Ecto neural progenitor cell (in vitro differentiated cells): Measurements from ENCODE around the gene APOBEC3G.
A peak's percentile ranks its signal among the peaks of the same experiment; 100 is the strongest.

Source experiments
- DNase-seq: peaks from one replicate; pipeline ENCODE4 v3.0.0-alpha.2; 2018; ENCODE audit warnings: low spot score

Gene APOBEC3G

GRCh38 chr22:39091126-39092081 is 14.3 kb downstream of the APOBEC3G start:
- no peak for DNase-seq

DNA sequence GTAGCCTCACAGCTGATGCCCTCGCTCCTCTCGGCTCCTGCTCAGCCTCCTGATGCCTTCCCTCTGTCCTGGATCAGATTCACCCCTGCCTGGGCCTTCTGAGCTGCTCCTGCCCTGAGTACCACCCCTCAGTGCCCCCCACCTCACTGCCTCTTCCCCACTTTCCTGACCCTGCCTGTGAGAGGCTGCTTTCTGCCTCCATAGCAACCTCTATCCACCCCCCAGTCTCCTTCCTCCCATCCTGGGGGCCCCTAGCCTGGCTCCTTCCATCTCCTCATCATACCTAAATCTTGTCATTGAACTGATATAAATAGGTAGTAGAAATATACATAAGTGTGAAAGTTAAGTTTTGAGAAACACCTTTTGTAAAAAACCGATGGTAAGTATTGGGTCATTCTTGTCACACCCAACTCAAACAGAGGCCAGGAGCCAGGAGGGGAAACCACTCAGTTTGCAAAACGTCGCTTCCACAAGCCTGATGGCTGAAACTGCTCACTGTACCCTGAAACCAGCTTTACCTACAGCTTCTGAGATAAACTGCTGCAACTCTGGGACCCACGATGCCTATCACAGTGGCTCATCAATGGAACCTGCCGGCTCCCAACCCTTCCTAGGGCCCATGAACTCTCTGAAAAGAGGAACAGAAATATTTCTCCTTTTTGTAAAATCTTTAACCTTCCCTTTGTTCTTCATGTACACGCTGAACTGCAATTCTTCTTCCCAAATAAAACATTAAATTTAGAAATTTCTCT is 15.2 kb downstream of the APOBEC3G start:
- no peak for DNase-seq

GRCh38 chr22:39094717-39095389 is 17.8 kb downstream of the APOBEC3G start:
- DNase-seq, result no peak

- DNase-seq, result no peak
Observed at GRCh38 chr22:39095971-39096370, 18.9 kb downstream of the APOBEC3G start.

GRCh38 chr22:39097098-39098020 is 20.3 kb downstream of the APOBEC3G start, which contains the start of gene APOBEC3H:
APOBEC3H (plus strand) TSS chr22:39097244; CDS start chr22:39100279, 3,035 bp downstream.
- DNase-seq, result no peak

DNA sequence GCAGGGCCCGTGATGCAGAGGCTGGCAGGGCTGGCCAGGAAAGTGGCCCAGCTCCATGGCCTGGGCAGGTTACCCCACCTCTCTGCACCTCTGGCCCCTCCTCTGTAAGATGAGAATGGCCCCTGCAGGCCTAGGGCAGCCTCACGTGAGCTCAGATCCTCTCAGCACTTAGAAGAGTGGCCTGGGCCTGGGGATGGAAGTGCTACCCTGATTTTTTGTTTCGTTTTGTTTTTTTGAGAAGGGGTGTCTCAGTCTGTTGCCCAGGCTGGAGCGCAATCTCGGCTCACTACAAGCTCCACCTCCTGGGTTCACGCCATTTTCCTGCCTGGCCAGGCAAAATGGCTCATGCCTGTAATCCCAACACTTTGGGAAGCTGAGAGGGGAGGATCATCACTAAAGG is 21.0 kb downstream of the APOBEC3G start:
- DNase-seq, result peak; percentile 63

GRCh38 chr22:39098576-39098975 is 21.5 kb downstream of the APOBEC3G start:
- no peak for DNase-seq

DNA sequence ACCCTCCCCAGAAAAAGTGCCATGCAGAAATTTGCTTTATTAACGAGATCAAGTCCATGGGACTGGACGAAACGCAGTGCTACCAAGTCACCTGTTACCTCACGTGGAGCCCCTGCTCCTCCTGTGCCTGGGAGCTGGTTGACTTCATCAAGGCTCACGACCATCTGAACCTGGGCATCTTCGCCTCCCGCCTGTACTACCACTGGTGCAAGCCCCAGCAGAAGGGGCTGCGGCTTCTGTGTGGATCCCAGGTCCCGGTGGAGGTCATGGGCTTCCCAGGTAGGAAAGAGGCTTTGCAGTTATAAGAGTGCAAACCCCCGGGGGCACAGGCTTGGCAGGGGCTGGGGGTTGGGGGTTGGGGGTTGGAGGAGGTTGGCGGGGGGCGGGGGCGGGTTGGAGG is 24.2 kb downstream of the APOBEC3G start:
- DNase-seq, result no peak

GRCh38 chr22:39103431-39103830 is 26.4 kb downstream of the APOBEC3G start:
- DNase-seq, result no peak

DNA sequence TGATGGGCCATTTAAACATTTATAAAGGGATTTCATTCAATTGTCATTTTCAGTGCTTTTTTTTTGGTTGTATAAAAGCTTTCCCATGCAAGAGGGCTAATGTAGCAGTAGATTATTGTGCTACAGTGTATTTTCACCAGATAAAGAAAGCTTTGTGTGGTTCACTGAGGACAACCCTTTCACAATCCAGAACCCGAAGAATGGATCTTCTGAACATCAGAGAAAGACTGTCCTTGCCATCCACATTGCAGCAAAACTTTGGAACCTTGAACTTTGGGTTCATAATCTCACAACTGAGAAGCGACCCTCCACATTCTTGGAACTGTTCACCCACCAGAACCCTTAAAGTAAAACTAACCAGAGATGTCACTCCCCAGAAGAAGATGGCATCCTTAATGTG is 29.3 kb downstream of the APOBEC3G start:
- DNase-seq, result no peak

GRCh38 chr22:39108487-39108886 is 31.4 kb downstream of the APOBEC3G start:
- no peak for DNase-seq

DNA sequence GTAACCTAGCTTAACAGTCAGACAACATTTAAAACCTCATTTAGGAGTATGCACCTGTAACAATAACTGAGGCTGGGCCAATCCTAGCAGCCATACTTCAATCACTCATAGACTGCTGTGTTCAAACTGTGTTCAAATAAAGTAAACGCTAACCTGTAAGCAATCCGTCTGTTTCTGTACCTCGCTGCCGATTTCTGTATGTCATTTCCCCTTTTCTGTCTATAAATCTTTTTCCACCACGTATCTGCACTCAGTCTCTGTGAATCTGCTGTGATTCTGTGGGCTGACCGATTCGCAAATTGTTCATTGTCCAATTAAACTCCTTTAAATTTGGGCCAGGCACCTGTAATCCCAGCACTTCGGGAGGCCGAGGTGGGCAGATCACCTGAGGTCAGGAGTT is 32.3 kb downstream of the APOBEC3G start:
- no peak for DNase-seq

DNA sequence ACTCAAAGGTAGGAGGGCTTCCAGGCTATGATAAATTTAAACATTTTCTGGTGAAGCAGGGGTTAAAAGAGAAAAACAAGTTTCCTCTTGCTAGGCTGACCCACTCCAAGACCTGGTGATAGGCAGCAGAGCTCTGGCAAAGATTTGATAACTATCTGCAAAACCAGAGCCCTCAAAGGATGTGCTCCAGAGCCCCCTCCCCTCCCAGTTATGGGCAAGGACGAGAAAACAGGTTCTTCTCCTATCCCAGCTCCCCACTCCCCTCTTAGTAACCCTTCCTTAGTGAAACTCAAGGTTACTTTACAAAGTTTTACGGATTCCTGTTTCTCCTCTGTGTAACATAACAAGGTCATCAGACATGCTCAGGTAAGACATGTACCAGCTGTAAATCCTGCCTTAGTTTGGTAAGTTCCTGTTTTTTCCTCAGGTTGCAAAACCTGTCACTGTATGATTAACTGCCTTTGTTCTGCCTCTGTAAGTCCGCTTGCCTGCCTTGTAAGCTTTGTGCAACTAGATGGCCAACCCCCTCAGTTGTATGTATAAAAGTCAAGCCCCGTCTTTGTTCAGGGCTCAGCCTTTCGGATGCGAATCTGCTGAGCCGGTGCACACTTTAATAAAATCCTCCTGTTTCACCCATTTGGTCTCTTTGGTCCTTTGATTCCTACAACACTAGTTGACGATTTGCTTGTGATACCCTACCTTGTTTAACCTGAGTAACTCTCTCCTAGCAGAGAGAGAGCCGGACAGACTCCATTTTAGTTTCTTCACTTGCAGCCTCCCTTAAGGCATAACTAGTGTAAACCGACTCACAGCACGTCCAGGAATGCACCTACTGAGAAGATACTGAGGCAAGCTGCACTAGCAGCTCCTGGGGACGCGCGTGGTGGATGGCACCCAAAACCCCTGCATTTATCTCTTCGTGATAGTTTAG is 33.8 kb downstream of the APOBEC3G start:
- DNase-seq, result no peak

DNA sequence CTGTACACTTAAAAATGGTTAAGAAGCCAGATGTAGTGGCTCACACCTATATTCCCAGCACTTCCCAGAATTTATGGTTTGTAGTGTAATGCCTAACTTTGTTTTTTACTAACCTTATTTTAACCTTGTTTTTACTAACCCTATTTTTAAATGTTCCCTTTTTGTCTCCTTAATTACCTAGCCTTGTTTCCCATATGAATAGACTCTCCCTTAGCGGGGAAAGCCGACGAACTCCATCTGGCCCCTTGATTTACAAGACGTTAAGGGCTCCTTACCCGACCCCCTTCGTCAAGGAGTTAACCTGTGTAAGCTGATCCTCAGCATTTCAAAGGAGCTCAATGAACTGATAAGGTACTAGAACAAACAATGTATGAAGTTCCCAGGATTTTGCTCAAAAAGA is 37.0 kb downstream of the APOBEC3G start:
- no peak for DNase-seq

- no peak for DNase-seq
Observed at GRCh38 chr22:39115570-39115969, 38.5 kb downstream of the APOBEC3G start.

GRCh38 chr22:39115977-39116621 is 39.0 kb downstream of the APOBEC3G start:
- no peak for DNase-seq

GRCh38 chr22:39117585-39118191 is 40.6 kb downstream of the APOBEC3G start:
- no peak for DNase-seq

GRCh38 chr22:39120983-39121382 is 43.9 kb downstream of the APOBEC3G start:
- no peak for DNase-seq

DNA sequence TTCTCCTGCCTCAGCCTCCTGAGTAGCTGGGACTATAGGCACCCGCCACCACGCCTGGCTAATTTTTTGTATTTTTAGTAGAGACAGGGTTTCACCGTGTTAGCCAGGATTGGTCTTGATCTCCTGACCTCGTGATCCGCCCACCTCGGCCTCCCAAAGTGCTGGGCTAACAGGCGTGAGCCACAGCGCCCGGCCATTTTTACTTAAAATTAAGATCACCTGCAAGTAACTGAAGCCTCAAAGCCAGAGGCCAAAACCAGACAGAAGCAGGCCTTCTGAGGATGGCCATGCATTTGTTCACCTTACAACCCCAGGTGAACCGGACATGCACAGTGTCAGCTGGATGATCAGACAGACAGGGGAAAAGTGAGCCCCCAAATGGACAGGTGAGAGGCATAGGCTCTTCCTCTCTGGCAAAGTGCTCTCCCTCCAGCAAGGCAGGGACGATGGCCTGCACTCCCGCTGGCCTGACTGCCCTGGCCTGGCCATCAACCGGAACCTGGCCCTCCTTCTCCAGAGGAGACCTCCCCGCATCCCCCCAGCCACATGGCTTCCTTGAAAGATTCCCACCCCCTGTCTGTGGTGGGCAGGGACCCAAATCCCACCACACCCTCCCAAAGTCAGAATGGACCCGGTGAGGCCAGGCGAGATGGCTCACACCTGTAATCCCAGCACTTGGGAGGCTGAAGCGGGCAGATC is 45.8 kb downstream of the APOBEC3G start:
- DNase-seq, result no peak
